Cardiac septum (tissue), 1 donor: ENCODE results near the gene AFF3. TPM values are rescaled to one million over a fixed set of nuclear protein-coding genes. Genes with fewer than 3 reads are reported as not detected.

Source experiments
- DNase-seq: peaks from one replicate; pipeline ENCODE4 v3.0.0-alpha.2; 2020; ENCODE audit warnings: low spot score
- intact Hi-C: fragments of 100-400 bp; cut with DNase I; formaldehyde crosslinking; loops from one replicate; pipeline ENCODE4 v1.14.0; 2022
- total RNA-seq: library from RNA; stranded (reverse); fragmentation: NEBNext Ultra II Directional; extraction: Animal tissue kit (Norgen Biotek cat#: 25700); gene quantifications from one replicate; pipeline ENCODE4 v1.2.1, GENCODE V29; 2021
- donor health status: DM: no; HTN: no; CAD: no.

The AFF3 gene
- total RNA-seq, 1 donor from 2014 or later = 6.7 TPM

GRCh38 chr2:99833586-99834201, 308.7 kb downstream of the AFF3 start:
- DNase-seq = no peak
- intact Hi-C loops = no loop called here

- intact Hi-C loops = no loop called here
- no peak for DNase-seq
These were observed 309.5 kb downstream of the AFF3 start for GRCh38 chr2:99832926-99833325.

GRCh38 chr2:99831772-99832171, 310.6 kb downstream of the AFF3 start:
- intact Hi-C loops = no loop called here
- no peak for DNase-seq

GRCh38 chr2:99827296-99827999, 314.9 kb downstream of the AFF3 start:
- DNase-seq = no peak
- intact Hi-C loops = no loop called here

- DNase-seq = no peak
- intact Hi-C loops = no loop called here
These were observed 316.8 kb downstream of the AFF3 start for GRCh38 chr2:99825630-99826029.

- no peak for DNase-seq
- intact Hi-C loops = no loop called here
These were observed 317.6 kb downstream of the AFF3 start for GRCh38 chr2:99824758-99825157.

GRCh38 chr2:99822474-99823207, 319.7 kb downstream of the AFF3 start:
- intact Hi-C loops = no loop called here
- no peak for DNase-seq

GRCh38 chr2:99821984-99822383, 320.4 kb downstream of the AFF3 start:
- no peak for DNase-seq
- intact Hi-C loops = loop anchor here (2.0 kb wide), 1 partner anchor 263 kb away; no protein-coding TSS in a partner anchor

- intact Hi-C loops = loop anchor here (2.0 kb wide), 1 partner anchor 263 kb away; no protein-coding TSS in a partner anchor
- no peak for DNase-seq
These were observed 320.8 kb downstream of the AFF3 start for GRCh38 chr2:99821572-99821971.

- DNase-seq = no peak
- intact Hi-C loops = loop anchor here (2.0 kb wide), 1 partner anchor 262 kb away; no protein-coding TSS in a partner anchor
These were observed 321.4 kb downstream of the AFF3 start for GRCh38 chr2:99821039-99821438.

GRCh38 chr2:99819766-99820165, 322.6 kb downstream of the AFF3 start:
- intact Hi-C loops = loop anchor here (2.0 to 5.0 kb wide), 2 partner anchors 261 to 423 kb away; no protein-coding TSS in a partner anchor
- DNase-seq = no peak

GRCh38 chr2:99818842-99819241, 323.5 kb downstream of the AFF3 start:
- no peak for DNase-seq
- intact Hi-C loops = loop anchor here (5.0 kb wide), 1 partner anchor 423 kb away; no protein-coding TSS in a partner anchor

- intact Hi-C loops = loop anchor here (5.0 kb wide), 1 partner anchor 425 kb away; no protein-coding TSS in a partner anchor
- DNase-seq = no peak
These were observed 325.5 kb downstream of the AFF3 start for GRCh38 chr2:99816908-99817307.

- intact Hi-C loops = no loop called here
- no peak for DNase-seq
These were observed 330.0 kb downstream of the AFF3 start for GRCh38 chr2:99812426-99812825.

- intact Hi-C loops = no loop called here
- no peak for DNase-seq
These were observed 330.8 kb downstream of the AFF3 start for GRCh38 chr2:99811544-99811943.

GRCh38 chr2:99810225-99810624, 332.2 kb downstream of the AFF3 start:
- no peak for DNase-seq
- intact Hi-C loops = no loop called here

- no peak for DNase-seq
- intact Hi-C loops = no loop called here
These were observed 333.0 kb downstream of the AFF3 start for GRCh38 chr2:99809259-99809900.

- intact Hi-C loops = no loop called here
- DNase-seq = no peak
These were observed 333.8 kb downstream of the AFF3 start for GRCh38 chr2:99808361-99809200.

- DNase-seq = no peak
- intact Hi-C loops = no loop called here
These were observed 335.6 kb downstream of the AFF3 start for GRCh38 chr2:99806758-99807157.
